ENCODE measurements around the gene CFDP1.

Gene CFDP1

DNA sequence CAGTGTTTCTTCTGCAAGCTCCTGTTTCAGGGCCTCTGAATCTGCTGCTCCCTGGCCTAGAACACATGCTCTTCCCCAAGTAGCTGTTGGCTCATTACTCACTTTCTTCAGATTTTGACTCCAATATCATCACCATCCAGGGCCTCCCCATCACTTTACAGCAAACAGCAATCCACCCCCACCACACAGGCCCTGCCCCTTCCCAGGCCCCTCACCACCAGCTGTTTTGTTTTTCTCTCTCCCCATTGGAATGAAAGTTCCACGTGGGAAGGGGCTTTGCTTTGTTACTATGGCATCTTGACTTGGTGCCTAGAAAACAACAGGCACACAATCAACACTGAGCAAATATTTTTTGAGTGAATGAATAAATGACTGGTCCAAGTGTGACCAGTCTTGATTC is 27.1 kb upstream of the CFDP1 start:
- Histone ChIP-seq H4K20me1 (ENCODE audit: insufficient read depth, low read length) (peaks cover 57% of the 10 kb centered on the region), H3K4me2 (ENCODE audit: low read length) (no peak overlapping the region), H3K36me3 (replicated peaks; ENCODE audit: low read depth, low read length) (peaks cover 2% of the 10 kb centered on the region), H3K79me2 (ENCODE audit: low read length) (peaks cover 78% of the 10 kb centered on the region), H3K27ac (ENCODE audit: low read length) (no peak overlapping the region), H2AFZ (ENCODE audit: low read depth, low read length) (no peak overlapping the region), H3K27me3 (ENCODE audit: low read depth, low read length) (no peaks in the 10 kb centered on the region), H3K4me1 (ENCODE audit: low read length) (peaks cover 11% of the 10 kb centered on the region), H3K9ac (ENCODE audit: low read length) (no peak overlapping the region), H3K4me3 (ENCODE audit: low read length) (no peak overlapping the region), H3K9me3 (ENCODE audit: insufficient read depth, low read length) (no peaks in the 10 kb centered on the region)
- TF ChIP-seq, protein P1, sequence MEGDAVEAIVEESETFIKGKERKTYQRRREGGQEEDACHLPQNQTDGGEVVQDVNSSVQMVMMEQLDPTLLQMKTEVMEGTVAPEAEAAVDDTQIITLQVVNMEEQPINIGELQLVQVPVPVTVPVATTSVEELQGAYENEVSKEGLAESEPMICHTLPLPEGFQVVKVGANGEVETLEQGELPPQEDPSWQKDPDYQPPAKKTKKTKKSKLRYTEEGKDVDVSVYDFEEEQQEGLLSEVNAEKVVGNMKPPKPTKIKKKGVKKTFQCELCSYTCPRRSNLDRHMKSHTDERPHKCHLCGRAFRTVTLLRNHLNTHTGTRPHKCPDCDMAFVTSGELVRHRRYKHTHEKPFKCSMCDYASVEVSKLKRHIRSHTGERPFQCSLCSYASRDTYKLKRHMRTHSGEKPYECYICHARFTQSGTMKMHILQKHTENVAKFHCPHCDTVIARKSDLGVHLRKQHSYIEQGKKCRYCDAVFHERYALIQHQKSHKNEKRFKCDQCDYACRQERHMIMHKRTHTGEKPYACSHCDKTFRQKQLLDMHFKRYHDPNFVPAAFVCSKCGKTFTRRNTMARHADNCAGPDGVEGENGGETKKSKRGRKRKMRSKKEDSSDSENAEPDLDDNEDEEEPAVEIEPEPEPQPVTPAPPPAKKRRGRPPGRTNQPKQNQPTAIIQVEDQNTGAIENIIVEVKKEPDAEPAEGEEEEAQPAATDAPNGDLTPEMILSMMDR (IDR thresholded peaks at IDR 0.05; ENCODE audit: low read depth, low read length) = no peak
- no peak for TF ChIP-seq EZH2phosphoT487 (IDR thresholded peaks at IDR 0.05; ENCODE audit: low read depth)

- Histone ChIP-seq H3K79me2 (ENCODE audit: low read length) (peaks cover 82% of the 10 kb centered on the region), H3K27me3 (ENCODE audit: low read depth, low read length) (no peaks in the 10 kb centered on the region), H3K9me3 (ENCODE audit: insufficient read depth, low read length) (no peaks in the 10 kb centered on the region), H3K36me3 (replicated peaks; ENCODE audit: low read depth, low read length) (peaks cover 2% of the 10 kb centered on the region), H3K4me2 (ENCODE audit: low read length) (no peak overlapping the region), H4K20me1 (ENCODE audit: insufficient read depth, low read length) (peaks cover 59% of the 10 kb centered on the region), H2AFZ (ENCODE audit: low read depth, low read length) (no peak overlapping the region), H3K4me1 (ENCODE audit: low read length) (peaks cover 7% of the 10 kb centered on the region), H3K4me3 (ENCODE audit: low read length) (no peak overlapping the region), H3K9ac (ENCODE audit: low read length) (no peak overlapping the region), H3K27ac (ENCODE audit: low read length) (no peak overlapping the region)
- TF ChIP-seq, protein P1 (IDR thresholded peaks at IDR 0.05; ENCODE audit: low read depth, low read length) = no peak
- no peak for TF ChIP-seq EZH2phosphoT487 (IDR thresholded peaks at IDR 0.05; ENCODE audit: low read depth)
Measured at GRCh38 chr16:75459691-75460090, 26.4 kb upstream of the CFDP1 start.

GRCh38 chr16:75458439-75458838 is 25.1 kb upstream of the CFDP1 start:
- Histone ChIP-seq H3K9ac (ENCODE audit: low read length) (no peak overlapping the region), H3K36me3 (replicated peaks; ENCODE audit: low read depth, low read length) (peaks cover 2% of the 10 kb centered on the region), H3K27me3 (ENCODE audit: low read depth, low read length) (no peaks in the 10 kb centered on the region), H3K4me2 (ENCODE audit: low read length) (no peak overlapping the region), H4K20me1 (ENCODE audit: insufficient read depth, low read length) (peaks cover 67% of the 10 kb centered on the region), H3K4me1 (ENCODE audit: low read length) (peaks cover 7% of the 10 kb centered on the region), H3K4me3 (ENCODE audit: low read length) (no peak overlapping the region), H3K9me3 (ENCODE audit: insufficient read depth, low read length) (no peaks in the 10 kb centered on the region), H2AFZ (ENCODE audit: low read depth, low read length) (no peak overlapping the region), H3K79me2 (ENCODE audit: low read length) (peaks cover 86% of the 10 kb centered on the region), H3K27ac (ENCODE audit: low read length) (no peak overlapping the region)
- TF ChIP-seq, protein P1 (IDR thresholded peaks at IDR 0.05; ENCODE audit: low read depth, low read length) = no peak
- no peak for TF ChIP-seq EZH2phosphoT487 (IDR thresholded peaks at IDR 0.05; ENCODE audit: low read depth)

- Histone ChIP-seq H3K36me3 (replicated peaks; ENCODE audit: low read depth, low read length) (peaks cover 2% of the 10 kb centered on the region), H3K27me3 (ENCODE audit: low read depth, low read length) (no peaks in the 10 kb centered on the region), H3K4me3 (ENCODE audit: low read length) (no peak overlapping the region), H3K9me3 (ENCODE audit: insufficient read depth, low read length) (no peaks in the 10 kb centered on the region), H2AFZ (ENCODE audit: low read depth, low read length) (no peak overlapping the region), H3K79me2 (ENCODE audit: low read length) (peaks cover 86% of the 10 kb centered on the region), H3K4me1 (ENCODE audit: low read length) (peaks cover 6% of the 10 kb centered on the region), H3K4me2 (ENCODE audit: low read length) (no peak overlapping the region), H3K9ac (ENCODE audit: low read length) (no peak overlapping the region), H3K27ac (ENCODE audit: low read length) (no peak overlapping the region), H4K20me1 (ENCODE audit: insufficient read depth, low read length) (peaks cover 69% of the 10 kb centered on the region)
- no peak for TF ChIP-seq EZH2phosphoT487 (IDR thresholded peaks at IDR 0.05; ENCODE audit: low read depth)
- TF ChIP-seq, protein P1 (IDR thresholded peaks at IDR 0.05; ENCODE audit: low read depth, low read length) = no peak
Measured at GRCh38 chr16:75458029-75458428, 24.7 kb upstream of the CFDP1 start.

All from OCI-LY3 (cell line).